K562 (cell line): ENCODE measurements around the gene SMCP. TPM values are rescaled to one million over a fixed set of nuclear protein-coding genes. Genes with fewer than 3 reads are reported as not detected.

ENCODE experiments used
- ATAC-seq: fragments of 200-7000 bp; cut with Tn5 transposase; 3 replicates; pipeline ENCODE4 v1.9.1; 2020; ENCODE audit warnings: moderate library complexity
- BruUV-seq: library from RNA; stranded (reverse); fragments of 400-500 nt; replicated peaks from 2 replicates; lab custom pipeline; 2021; lab: Mats Ljungman, UMichigan
- CTCF ChIA-PET: fragments of 300-600 bp; formaldehyde crosslinking; extraction: SDS; loops from one replicate; lab custom pipeline; 2021; ENCODE audit warnings: low intra/inter-chr PET ratio; lab: Yijun Ruan, JAX
- POLR2A ChIA-PET: fragments of 300-600, 350-650 bp; sonication (Branson Sonifier 250); formaldehyde crosslinking; extraction: SDS; loops from one replicate; lab custom pipeline; 2021; ENCODE audit warnings: antibody characterized with exemption, inconsistent platforms; lab: Yijun Ruan, JAX
- DNase-seq, 4 experiments: peaks; one replicate each; pipeline versions ENCODE4 v3.0.0 to v3.0.0-alpha.2; 2011 to 2018; ENCODE audit warnings: low spot score in 3 of 4, mixed read lengths in 3 of 4; ENCODE audit errors: extremely low read depth in 1 of 4
- FAIRE-seq: peaks from 2 replicates; lab custom pipeline; 2011; peaks lifted over from hg19 to GRCh38; lab: Jason Lieb, UNC
- H2AFZ ChIP-seq: 2 replicates; pipeline ENCODE4 v1.6.0; 2011; ENCODE audit warnings: low read depth, low read length, control low read depth, inconsistent platforms
- H3K27ac ChIP-seq: fragments of 200-600 bp; 3 replicates; pipeline ENCODE4 v1.8.0; 2011; ENCODE audit warnings: low read depth, mild to moderate bottlenecking, control low read depth, inconsistent platforms, low read length, moderate library complexity, mixed read lengths; ENCODE audit errors: extremely low read depth
- H3K27me3 ChIP-seq, 2 experiments: fragments of 300-600 bp in 1 of 2; 2 replicates in 1 of 2; 3 replicates in 1 of 2; pipeline versions ENCODE4 v1.6.0 to v1.8.0; 2011; ENCODE audit warnings: inconsistent platforms in 2 of 2, low read length in 2 of 2, mild to moderate bottlenecking in 1 of 2, mixed read lengths in 1 of 2, moderate library complexity in 1 of 2; ENCODE audit not compliant: control insufficient read depth in 2 of 2, insufficient read depth in 2 of 2
- H3K36me3 ChIP-seq: fragments of 300-600 bp; 3 replicates; pipeline ENCODE4 v1.8.0; 2011; ENCODE audit warnings: mild to moderate bottlenecking, low read length, inconsistent platforms; ENCODE audit not compliant: control insufficient read depth, insufficient read depth
- H3K4me1 ChIP-seq, 2 experiments: fragments of 200-600 bp in 1 of 2; replicated peaks in 1 of 2; 2 replicates in 1 of 2; 3 replicates in 1 of 2; pipeline versions ENCODE4 v1.5.1 to v1.8.0; 2011; ENCODE audit warnings: inconsistent platforms in 2 of 2, low read length in 2 of 2, mild to moderate bottlenecking in 1 of 2, mixed read lengths in 1 of 2, moderate library complexity in 1 of 2; ENCODE audit not compliant: control insufficient read depth in 2 of 2, insufficient read depth in 2 of 2
- H3K4me2 ChIP-seq: 2 replicates; pipeline ENCODE4 v1.6.1; 2011; ENCODE audit warnings: low read length, control low read depth, inconsistent platforms, mixed read lengths; ENCODE audit not compliant: insufficient read depth
- H3K4me3 ChIP-seq: fragments of 200-600 bp; sonication (generic), shearing (Covaris generic); 2 replicates; pipeline ENCODE4 v1.5.1; 2016; ENCODE audit warnings: control low read depth, inconsistent platforms
- H3K79me2 ChIP-seq: fragments of 200-600 bp; 3 replicates; pipeline ENCODE4 v1.8.0; 2011; ENCODE audit warnings: low read length, inconsistent platforms; ENCODE audit not compliant: control insufficient read depth, insufficient read depth
- H3K9ac ChIP-seq, 2 experiments: 2 replicates each; pipeline versions ENCODE4 v1.6.0 to v1.6.1; 2011; ENCODE audit warnings: low read depth in 2 of 2, low read length in 2 of 2, control low read depth in 1 of 2, inconsistent platforms in 1 of 2, mild to moderate bottlenecking in 1 of 2, mixed read lengths in 1 of 2; ENCODE audit not compliant: insufficient read depth in 1 of 2
- H3K9me1 ChIP-seq: one replicate; pipeline ENCODE4 v1.6.0; 2011; ENCODE audit warnings: inconsistent platforms, mild to moderate bottlenecking, low read length, moderate library complexity; ENCODE audit not compliant: control insufficient read depth, insufficient read depth
- H3K9me3 ChIP-seq: replicated peaks from 2 replicates; pipeline ENCODE4 v1.5.1; 2011; ENCODE audit warnings: low read depth, low read length, inconsistent platforms; ENCODE audit not compliant: control insufficient read depth, insufficient read depth
- H4K20me1 ChIP-seq: replicated peaks from 2 replicates; pipeline ENCODE4 v1.6.1; 2011; ENCODE audit warnings: low read length, inconsistent platforms, mixed read lengths; ENCODE audit not compliant: control insufficient read depth, insufficient read depth
- HDAC8 ChIP-seq: fragments of 450-650 bp; IDR thresholded peaks from 2 replicates; pipeline ENCODE4 v1.6.1; 2016; ENCODE audit warnings: mild to moderate bottlenecking, missing genetic modification characterization, moderate library complexity, missing compliant biosample characterization
- KAT7 ChIP-seq: sonication (generic); formaldehyde crosslinking; IDR thresholded peaks from 2 replicates; pipeline ENCODE4 v1.8.0; 2022; ENCODE audit warnings: missing genetic modification reagents, mild to moderate bottlenecking, borderline replicate concordance
- MEIS2 ChIP-seq: fragments of 450-650 bp; IDR thresholded peaks from 2 replicates; pipeline ENCODE4 v1.6.1; 2014; ENCODE audit warnings: mild to moderate bottlenecking; ENCODE audit not compliant: partially characterized antibody
- NFIX ChIP-seq: fragments of 250-450 bp; sonication (Bioruptor Pico); IDR thresholded peaks from 2 replicates; pipeline ENCODE4 v1.4.0; 2020; ENCODE audit warnings: low read depth, mild to moderate bottlenecking, moderate library complexity
- RBM14 ChIP-seq: fragments of 200-400 bp; formaldehyde crosslinking; IDR thresholded peaks from 2 replicates; pipeline ENCODE4 v1.6.1; 2018; ENCODE audit warnings: low read depth, mild to moderate bottlenecking, low read length, moderate library complexity, borderline replicate concordance; ENCODE audit not compliant: insufficient read depth
- SRSF3 ChIP-seq: fragments of 200-400 bp; formaldehyde crosslinking; IDR thresholded peaks from 2 replicates; pipeline ENCODE4 v1.6.1; 2016; ENCODE audit warnings: mild to moderate bottlenecking, low read length, moderate library complexity; ENCODE audit not compliant: insufficient read depth
- TCFL5 ChIP-seq: fragments of 250-450 bp; sonication (Bioruptor Pico); conservative IDR thresholded peaks from 2 replicates; pipeline ENCODE4 v1.6.1; 2021; ENCODE audit warnings: mild to moderate bottlenecking, moderate library complexity, matching md5 sums
- ZBTB40 ChIP-seq, 2 experiments: fragments of 450-650 bp in 1 of 2; sonication (generic) in 1 of 2; formaldehyde crosslinking in 1 of 2; IDR thresholded peaks; 2 replicates each; pipeline versions ENCODE4 v1.7.1 to v1.9.0; 2016 to 2022; ENCODE audit warnings: inconsistent platforms in 1 of 2, mild to moderate bottlenecking in 1 of 2, missing genetic modification reagents in 1 of 2
- ZFP1 ChIP-seq: fragments of 450-650 bp; formaldehyde crosslinking; IDR thresholded peaks from 2 replicates; pipeline ENCODE4 v1.4.0; 2020; ENCODE audit warnings: mild to moderate bottlenecking, mixed read lengths
- ZNF12 ChIP-seq: sonication (generic); formaldehyde crosslinking; IDR thresholded peaks from 2 replicates; pipeline ENCODE4 v1.4.0; 2020; ENCODE audit warnings: mild to moderate bottlenecking, missing genetic modification reagents
- ZNF197 ChIP-seq: fragments of 200-800 bp; sonication (Bioruptor generic); IDR thresholded peaks from 2 replicates; pipeline ENCODE4 v1.6.1; 2016; ENCODE audit warnings: low read depth, missing genetic modification characterization, missing compliant biosample characterization
- WGBS: fragments of 100-300 bp; shearing (Covaris generic); methylation state at CpG from one replicate; pipeline ENCODE4 v1.1.6; 2016; ENCODE audit warnings: low coverage, mixed read lengths; ENCODE audit not compliant: insufficient coverage; ENCODE audit errors: missing lambda C conversion rate; 5-methylcytosine and 5-hydroxymethylcytosine counted together
- in situ Hi-C: fragments of 300-500 bp; cut with MboI; formaldehyde crosslinking; loops from 4 replicates; pipeline ENCODE4 v1.15.0; 2018; ENCODE audit warnings: inconsistent platforms, mixed read lengths
- intact Hi-C: fragments of 100-400 bp; cut with micrococcal nuclease; formaldehyde crosslinking; loops from 2 replicates; pipeline ENCODE4 v1.14.2; 2022
- polyA plus RNA-seq, 8 experiments: library from polyadenylated mRNA; depleted of rRNA in 4 of 8; stranded (reverse) in 5 of 8; unstranded in 3 of 8; fragments of >200 nt; fragmentation: Nextera tagmentation in 2 of 8; fragmentation: Illumina TruSeq in 1 of 8; extraction: Ambion mirVana in 2 of 8; extraction: Trizol in 1 of 8; gene quantifications; 2 replicates each; pipeline versions ENCODE4 v1.2.1 to v1.2.3, GENCODE V29; 2011 to 2014; ENCODE audit warnings: inconsistent platforms in 1 of 8, missing spikeins in 1 of 8
- total RNA-seq, 7 experiments: library from RNA; depleted of rRNA in 6 of 7; stranded (reverse); fragments of >200 nt in 6 of 7; fragmentation: Illumina TruSeq in 2 of 7; extraction: Trizol in 2 of 7; gene quantifications; 2 replicates each; pipeline versions ENCODE4 v1.2.1 to v1.2.3, GENCODE V29; 2011 to 2021; ENCODE audit warnings: low replicate concordance in 1 of 7

SMCP gene
- total and polyA plus RNA-seq, 9 of the 15 experiments (the other 6 are each of a cell fraction or from before 2014, with no cell fraction given): not detected

GRCh38 chr1:152871731-152872126 is 6.4 kb upstream of the SMCP start:
- H3K36me3 ChIP-seq: no peaks in the 10 kb centered on the region
- H3K79me2 ChIP-seq: no peaks in the 10 kb centered on the region
- no peak for TF ChIP-seq NFIX (CRISPR knock-in tag)
- TF ChIP-seq TCFL5 (CRISPR knock-in tag): no peak
- TF ChIP-seq ZBTB40 (IDR thresholded peaks at IDR 0.05): no peak
- TF ChIP-seq ZBTB40 (CRISPR knock-in tag; IDR thresholded peaks at IDR 0.05): no peak
- no peak for TF ChIP-seq RBM14
- no peak for TF ChIP-seq MEIS2
- TF ChIP-seq ZNF197 (CRISPR knock-in tag): no peak
- no peak for TF ChIP-seq HDAC8 (tag)
- no peak for TF ChIP-seq ZFP1 (CRISPR knock-in tag)
- no peak for TF ChIP-seq KAT7
- no peak for TF ChIP-seq SRSF3
- TF ChIP-seq ZNF12 (CRISPR knock-in tag): no peak
- no peak overlapping the region for H2AFZ ChIP-seq
- H3K9ac ChIP-seq: no peak overlapping the region
- H3K27ac ChIP-seq: no peak overlapping the region
- H3K4me1 ChIP-seq: no peaks in the 10 kb centered on the region
- BruUV-seq: no TSS peak
- no peak for ATAC-seq
- H3K4me2 ChIP-seq: no peak overlapping the region
- in situ Hi-C loops (loop anchor here (10.0 kb wide), 2 partner anchors 323 to 353 kb away; no protein-coding TSS in a partner anchor), intact Hi-C loops (loop anchor here (2.0 to 10.0 kb wide), 3 partner anchors 161 to 353 kb away; no protein-coding TSS in a partner anchor)
- H4K20me1 ChIP-seq: no peaks in the 10 kb centered on the region
- no peaks in the 10 kb centered on the region for H3K9me3 ChIP-seq
- WGBS: under 1% methylated on average over 6 of the region's 6 CpGs
- no peaks in the 10 kb centered on the region; a peak in 1 of 5 replicates for H3K27me3 ChIP-seq
- no peak for FAIRE-seq
- ChIA-PET POLR2A (no interaction called here), CTCF (interaction anchor here (0.5 to 1.6 kb wide), 4 partner anchors 72 to 367 kb away, joined by 3 to 14 read pairs (median 6); no protein-coding TSS in a partner anchor)
- H3K9me1 ChIP-seq: no peaks in the 10 kb centered on the region
- H3K4me3 ChIP-seq: no peak overlapping the region
- DNase-seq: no peak
